Thyroid gland (tissue), 4 donors: ENCODE results near the gene YAE1.

Experiments used
- CTCF ChIP-seq, 6 experiments: fragments of 200-600 bp in 3 of 6; fragments of 450-650 bp in 3 of 6; sonication (generic) in 3 of 6; IDR thresholded peaks; one replicate each; pipeline ENCODE4 v1.5.1; 2016 to 2019; ENCODE audit warnings: antibody characterized with exemption in 6 of 6, mild to moderate bottlenecking in 2 of 6, inconsistent platforms in 1 of 6, moderate library complexity in 1 of 6
- POLR2A ChIP-seq, 2 donors: fragments of 450-650 bp; IDR thresholded peaks; one replicate each; pipeline ENCODE4 v1.6.1; 2017; ENCODE audit warnings: antibody characterized with exemption in 2 of 2, mild to moderate bottlenecking in 2 of 2, moderate library complexity in 1 of 2

DNA sequence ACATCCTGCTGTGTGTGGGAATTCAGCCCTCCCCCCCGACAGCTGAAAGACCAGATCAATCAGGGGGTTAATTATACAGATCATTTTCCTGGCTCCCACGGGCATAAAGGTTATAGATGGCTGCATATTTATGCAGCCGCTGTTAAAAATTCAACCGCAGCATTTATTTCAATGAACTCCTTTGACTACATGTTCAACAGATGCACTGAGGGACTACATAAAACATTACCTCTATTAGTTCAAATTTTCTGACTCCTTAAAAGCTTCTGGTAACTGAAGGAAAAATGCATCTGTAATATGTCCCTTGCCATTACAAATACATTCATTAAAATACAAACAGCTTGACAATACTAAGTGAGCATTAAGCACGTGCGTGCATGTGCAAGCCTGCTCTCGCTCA lies 49.7 kb upstream of the YAE1 start:
- TF ChIP-seq POLR2A (IDR thresholded peaks at IDR 0.05) (no peak), CTCF (IDR thresholded peaks at IDR 0.05) (no peak)
